HepG2 (cell line): ENCODE results near the gene NRSN2. TPM values are rescaled to one million over a fixed set of nuclear protein-coding genes. Genes with fewer than 3 reads are reported as not detected.

ENCODE experiments used
- AKNA ChIP-seq: sonication (generic); formaldehyde crosslinking; IDR thresholded peaks from 2 replicates; pipeline ENCODE4 v1.4.0; 2020; ENCODE audit warnings: missing genetic modification reagents, borderline replicate concordance
- HIC2 ChIP-seq: sonication (generic); formaldehyde crosslinking; IDR thresholded peaks from 2 replicates; pipeline ENCODE4 v1.9.0; 2022; ENCODE audit warnings: low read depth, missing genetic modification reagents
- IKZF5 ChIP-seq: IDR thresholded peaks from 2 replicates; pipeline ENCODE4 v1.6.1; 2018; ENCODE audit warnings: missing genetic modification reagents, mild to moderate bottlenecking, missing compliant biosample characterization
- MED13 ChIP-seq: sonication (generic); formaldehyde crosslinking; IDR thresholded peaks from 2 replicates; pipeline ENCODE4 v1.5.0; 2020; ENCODE audit warnings: missing genetic modification reagents
- MZF1 ChIP-seq: sonication (generic); formaldehyde crosslinking; IDR thresholded peaks from 2 replicates; pipeline ENCODE4 v1.8.1; 2023; ENCODE audit warnings: mild to moderate bottlenecking, missing genetic modification reagents, borderline replicate concordance
- NCOA5 ChIP-seq: sonication (generic); formaldehyde crosslinking; IDR thresholded peaks from 2 replicates; pipeline ENCODE4 v1.4.0; 2020; ENCODE audit warnings: missing genetic modification reagents
- SNAPC2 ChIP-seq: sonication (generic); formaldehyde crosslinking; IDR thresholded peaks from 2 replicates; pipeline ENCODE4 v1.8.1; 2022; ENCODE audit warnings: mild to moderate bottlenecking, missing genetic modification reagents
- ZEB1 ChIP-seq: IDR thresholded peaks from 2 replicates; pipeline ENCODE4 v1.6.1; 2012; ENCODE audit warnings: mild to moderate bottlenecking, low read depth, inconsistent platforms; ENCODE audit not compliant: insufficient replicate concordance
- ZNF3 ChIP-seq: IDR thresholded peaks from 2 replicates; pipeline ENCODE4 v1.7.0; 2017; ENCODE audit warnings: inconsistent platforms
- ZNF431 ChIP-seq: sonication (generic); formaldehyde crosslinking; IDR thresholded peaks from 2 replicates; pipeline ENCODE4 v1.9.0; 2022; ENCODE audit warnings: missing genetic modification reagents, low read depth, mild to moderate bottlenecking, borderline replicate concordance
- polyA plus RNA-seq, 8 experiments: library from polyadenylated mRNA; depleted of rRNA in 3 of 8; stranded (reverse) in 7 of 8; unstranded in 1 of 8; fragments of >200 nt; fragmentation: Illumina TruSeq in 4 of 8; extraction: Trizol in 4 of 8; gene quantifications; 2 replicates each; pipeline versions ENCODE4 v1.2.1 to v1.2.3, GENCODE V29; 2011 to 2016; ENCODE audit warnings: low read depth in 4 of 8, missing spikeins in 1 of 8, mixed read lengths in 1 of 8; ENCODE audit not compliant: insufficient read depth in 1 of 8
- total RNA-seq, 5 experiments: library from RNA; depleted of rRNA; stranded (reverse); fragments of >200 nt; fragmentation: Illumina TruSeq; extraction: Trizol; gene quantifications; 2 replicates each; pipeline ENCODE4 v1.2.3, GENCODE V29; 2016; ENCODE audit warnings: low read depth in 1 of 5
- TF ChIP-seq, protein P1 (sequence below): sonication (generic); formaldehyde crosslinking; IDR thresholded peaks from 2 replicates; pipeline ENCODE4 v1.8.1; 2022; ENCODE audit warnings: low read depth, mild to moderate bottlenecking, missing genetic modification reagents
- TF ChIP-seq, protein P2 (sequence below): IDR thresholded peaks from 2 replicates; pipeline ENCODE4 v1.6.1; 2016

NRSN2 gene
- total and polyA plus RNA-seq, 2 of the 13 experiments (the other 11 are each of a cell fraction or from before 2014, with no cell fraction given), result 32.3 to 49.4 TPM

DNA sequence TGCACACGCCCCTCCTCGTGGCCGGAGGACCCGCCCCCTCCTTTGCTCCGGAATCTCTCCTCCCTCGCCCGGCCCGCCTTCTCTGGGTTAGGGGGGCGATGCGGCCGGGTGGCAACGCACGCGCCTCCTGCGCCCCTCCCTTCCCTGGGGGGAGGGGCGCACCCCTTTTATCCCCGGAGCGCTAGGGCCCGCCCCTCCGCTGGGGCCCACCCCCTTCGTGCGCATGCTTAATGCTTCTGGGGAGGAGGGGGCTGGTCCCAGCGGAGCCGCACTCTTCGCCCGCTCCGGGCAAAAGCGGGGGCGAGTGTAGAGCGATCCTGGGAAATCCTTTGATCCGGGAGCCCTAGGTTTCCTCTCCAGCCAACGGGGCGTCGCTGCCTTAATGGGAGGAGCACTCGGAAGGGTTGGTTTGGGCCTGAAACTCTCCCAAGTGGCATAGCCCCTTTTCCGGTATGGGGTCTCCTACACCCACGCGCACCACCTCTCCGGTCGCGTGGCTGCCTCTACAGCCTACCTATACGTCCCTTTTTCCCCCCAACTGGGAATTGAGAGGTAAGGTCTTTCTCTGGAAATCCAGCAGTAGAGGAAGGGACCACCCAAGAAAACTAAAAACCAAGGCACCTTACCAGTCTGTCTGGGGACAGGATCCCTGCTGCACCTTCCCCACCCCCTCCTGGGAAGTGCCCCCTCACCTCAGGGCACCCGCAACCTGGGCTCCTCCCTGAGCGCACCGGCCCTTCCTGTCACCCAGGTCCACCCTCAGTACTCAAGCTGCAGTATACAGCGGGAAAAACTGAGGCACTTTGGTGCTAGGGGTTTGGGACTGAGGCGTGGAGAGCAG lies 19.5 kb upstream of the NRSN2 start (continued):
- TF ChIP-seq MZF1 (CRISPR knock-in tag), result no peak
- TF ChIP-seq, protein P1, sequence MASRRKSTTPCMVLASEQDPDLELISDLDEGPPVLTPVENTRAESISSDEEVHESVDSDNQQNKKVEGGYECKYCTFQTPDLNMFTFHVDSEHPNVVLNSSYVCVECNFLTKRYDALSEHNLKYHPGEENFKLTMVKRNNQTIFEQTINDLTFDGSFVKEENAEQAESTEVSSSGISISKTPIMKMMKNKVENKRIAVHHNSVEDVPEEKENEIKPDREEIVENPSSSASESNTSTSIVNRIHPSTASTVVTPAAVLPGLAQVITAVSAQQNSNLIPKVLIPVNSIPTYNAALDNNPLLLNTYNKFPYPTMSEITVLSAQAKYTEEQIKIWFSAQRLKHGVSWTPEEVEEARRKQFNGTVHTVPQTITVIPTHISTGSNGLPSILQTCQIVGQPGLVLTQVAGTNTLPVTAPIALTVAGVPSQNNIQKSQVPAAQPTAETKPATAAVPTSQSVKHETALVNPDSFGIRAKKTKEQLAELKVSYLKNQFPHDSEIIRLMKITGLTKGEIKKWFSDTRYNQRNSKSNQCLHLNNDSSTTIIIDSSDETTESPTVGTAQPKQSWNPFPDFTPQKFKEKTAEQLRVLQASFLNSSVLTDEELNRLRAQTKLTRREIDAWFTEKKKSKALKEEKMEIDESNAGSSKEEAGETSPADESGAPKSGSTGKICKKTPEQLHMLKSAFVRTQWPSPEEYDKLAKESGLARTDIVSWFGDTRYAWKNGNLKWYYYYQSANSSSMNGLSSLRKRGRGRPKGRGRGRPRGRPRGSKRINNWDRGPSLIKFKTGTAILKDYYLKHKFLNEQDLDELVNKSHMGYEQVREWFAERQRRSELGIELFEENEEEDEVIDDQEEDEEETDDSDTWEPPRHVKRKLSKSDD (CRISPR knock-in tag), result no peak; the same call in 1 of the 2 replicates
- peak; percentile 32 for TF ChIP-seq HIC2 (CRISPR knock-in tag)
- TF ChIP-seq IKZF5, result peak; percentile 67
- TF ChIP-seq AKNA (CRISPR knock-in tag), result no peak
- no peak for TF ChIP-seq ZNF3 (CRISPR knock-in tag)
- TF ChIP-seq, protein P2, sequence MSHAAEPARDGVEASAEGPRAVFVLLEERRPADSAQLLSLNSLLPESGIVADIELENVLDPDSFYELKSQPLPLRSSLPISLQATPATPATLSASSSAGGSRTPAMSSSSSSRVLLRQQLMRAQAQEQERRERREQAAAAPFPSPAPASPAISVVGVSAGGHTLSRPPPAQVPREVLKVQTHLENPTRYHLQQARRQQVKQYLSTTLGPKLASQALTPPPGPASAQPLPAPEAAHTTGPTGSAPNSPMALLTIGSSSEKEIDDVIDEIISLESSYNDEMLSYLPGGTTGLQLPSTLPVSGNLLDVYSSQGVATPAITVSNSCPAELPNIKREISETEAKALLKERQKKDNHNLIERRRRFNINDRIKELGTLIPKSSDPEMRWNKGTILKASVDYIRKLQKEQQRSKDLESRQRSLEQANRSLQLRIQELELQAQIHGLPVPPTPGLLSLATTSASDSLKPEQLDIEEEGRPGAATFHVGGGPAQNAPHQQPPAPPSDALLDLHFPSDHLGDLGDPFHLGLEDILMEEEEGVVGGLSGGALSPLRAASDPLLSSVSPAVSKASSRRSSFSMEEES (CRISPR knock-in tag), result peak; percentile 95
- TF ChIP-seq NCOA5 (CRISPR knock-in tag), result no peak
- TF ChIP-seq MED13 (CRISPR knock-in tag), result no peak
- no peak for TF ChIP-seq ZEB1
- peak; percentile 84; the same call in 1 of the 2 replicates for TF ChIP-seq SNAPC2 (CRISPR knock-in tag)
- no peak; the same call in 1 of the 2 replicates for TF ChIP-seq ZNF431 (CRISPR knock-in tag)
